ENCODE results near the gene ATP5MC3. TPM values are rescaled to one million over a fixed set of nuclear protein-coding genes. Genes with fewer than 3 reads are reported as not detected.

ATP5MC3 gene
- total RNA-seq, 1 experiment from 2014 or later: 287 TPM

GRCh38 chr2:175175320-175175719, 6.2 kb downstream of the ATP5MC3 start:
- TF ChIP-seq CTCF (IDR thresholded peaks at IDR 0.05) (no peak), SIN3A (IDR thresholded peaks at IDR 0.05; ENCODE audit: borderline replicate concordance, insufficient read depth, low read depth, low read length) (no peak), TCF7L2 (IDR thresholded peaks at IDR 0.05; ENCODE audit: low read depth, low read length) (no peak), POLR2AphosphoS5 (IDR thresholded peaks at IDR 0.05; ENCODE audit: low read depth, low read length) (no peak)
- TF ChIP-seq, protein P1, sequence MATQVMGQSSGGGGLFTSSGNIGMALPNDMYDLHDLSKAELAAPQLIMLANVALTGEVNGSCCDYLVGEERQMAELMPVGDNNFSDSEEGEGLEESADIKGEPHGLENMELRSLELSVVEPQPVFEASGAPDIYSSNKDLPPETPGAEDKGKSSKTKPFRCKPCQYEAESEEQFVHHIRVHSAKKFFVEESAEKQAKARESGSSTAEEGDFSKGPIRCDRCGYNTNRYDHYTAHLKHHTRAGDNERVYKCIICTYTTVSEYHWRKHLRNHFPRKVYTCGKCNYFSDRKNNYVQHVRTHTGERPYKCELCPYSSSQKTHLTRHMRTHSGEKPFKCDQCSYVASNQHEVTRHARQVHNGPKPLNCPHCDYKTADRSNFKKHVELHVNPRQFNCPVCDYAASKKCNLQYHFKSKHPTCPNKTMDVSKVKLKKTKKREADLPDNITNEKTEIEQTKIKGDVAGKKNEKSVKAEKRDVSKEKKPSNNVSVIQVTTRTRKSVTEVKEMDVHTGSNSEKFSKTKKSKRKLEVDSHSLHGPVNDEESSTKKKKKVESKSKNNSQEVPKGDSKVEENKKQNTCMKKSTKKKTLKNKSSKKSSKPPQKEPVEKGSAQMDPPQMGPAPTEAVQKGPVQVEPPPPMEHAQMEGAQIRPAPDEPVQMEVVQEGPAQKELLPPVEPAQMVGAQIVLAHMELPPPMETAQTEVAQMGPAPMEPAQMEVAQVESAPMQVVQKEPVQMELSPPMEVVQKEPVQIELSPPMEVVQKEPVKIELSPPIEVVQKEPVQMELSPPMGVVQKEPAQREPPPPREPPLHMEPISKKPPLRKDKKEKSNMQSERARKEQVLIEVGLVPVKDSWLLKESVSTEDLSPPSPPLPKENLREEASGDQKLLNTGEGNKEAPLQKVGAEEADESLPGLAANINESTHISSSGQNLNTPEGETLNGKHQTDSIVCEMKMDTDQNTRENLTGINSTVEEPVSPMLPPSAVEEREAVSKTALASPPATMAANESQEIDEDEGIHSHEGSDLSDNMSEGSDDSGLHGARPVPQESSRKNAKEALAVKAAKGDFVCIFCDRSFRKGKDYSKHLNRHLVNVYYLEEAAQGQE (IDR thresholded peaks at IDR 0.05; ENCODE audit: insufficient read depth in 1 of 2, low read depth in 2 of 2, low read length in 1 of 2): no peak
- Histone ChIP-seq H3K4me1 (ENCODE audit: control insufficient read depth, insufficient read depth, low read length) (peaks cover 10% of the 10 kb centered on the region; the same call in 1 of the 2 replicates), H3K9me3 (ENCODE audit: control insufficient read depth, insufficient read depth, low read depth, low read length) (no peaks in the 10 kb centered on the region), H3K27ac (ENCODE audit: low read length) (no peak overlapping the region), H3K4me3 (ENCODE audit: low read depth in 2 of 2, low read length in 2 of 2) (no peak overlapping the region), H3K27me3 (ENCODE audit: control insufficient read depth, insufficient read depth, low read length) (no peaks in the 10 kb centered on the region), H3K36me3 (ENCODE audit: control insufficient read depth, insufficient read depth, low read length) (peaks cover 34% of the 10 kb centered on the region)
- ChIA-PET POLR2A (no interaction called here), CTCF (no interaction called here)
- in situ Hi-C loops (cut with HindIII; ENCODE audit: low pct_unique_long_range_greater_than_20kb, low sequenced_read_pairs) (no loop called here), intact Hi-C loops (cut with micrococcal nuclease; ENCODE audit: unreplicated experiment) (no loop called here)
- DNase-seq (ENCODE audit: low read depth, low spot score) (no peak), ATAC-seq (peak; percentile 57; the same call in 1 of the 2 replicates)
- BruUV-seq (replicated peaks): no TSS peak

- CTCF ChIA-PET: no interaction called here
- POLR2A ChIA-PET: interaction anchor here (0.6 kb wide), 1 partner anchor 59 kb away, joined by 5 read pairs; no protein-coding TSS in a partner anchor
- Histone ChIP-seq H3K4me3 (ENCODE audit: low read depth in 2 of 2, low read length in 2 of 2) (no peak overlapping the region), H3K4me1 (ENCODE audit: control insufficient read depth, insufficient read depth, low read length) (peaks cover 11% of the 10 kb centered on the region), H3K36me3 (ENCODE audit: control insufficient read depth, insufficient read depth, low read length) (peaks cover 7% of the 10 kb centered on the region), H3K9me3 (ENCODE audit: control insufficient read depth, insufficient read depth, low read depth, low read length) (no peaks in the 10 kb centered on the region), H3K27ac (ENCODE audit: low read length) (no peak overlapping the region), H3K27me3 (ENCODE audit: control insufficient read depth, insufficient read depth, low read length) (no peaks in the 10 kb centered on the region)
- TF ChIP-seq CTCF (IDR thresholded peaks at IDR 0.05) (no peak), TCF7L2 (IDR thresholded peaks at IDR 0.05; ENCODE audit: low read depth, low read length) (no peak), SIN3A (IDR thresholded peaks at IDR 0.05; ENCODE audit: borderline replicate concordance, insufficient read depth, low read depth, low read length) (no peak), POLR2AphosphoS5 (IDR thresholded peaks at IDR 0.05; ENCODE audit: low read depth, low read length) (no peak)
- TF ChIP-seq, protein P1 (IDR thresholded peaks at IDR 0.05; ENCODE audit: insufficient read depth in 1 of 2, low read depth in 2 of 2, low read length in 1 of 2): no peak
- in situ Hi-C loops (cut with HindIII; ENCODE audit: low pct_unique_long_range_greater_than_20kb, low sequenced_read_pairs) (no loop called here), intact Hi-C loops (cut with micrococcal nuclease; ENCODE audit: unreplicated experiment) (no loop called here)
- no peak for DNase-seq (ENCODE audit: low read depth, low spot score)
- no TSS peak for BruUV-seq (replicated peaks)
- no peak for ATAC-seq
These were observed 10.7 kb downstream of the ATP5MC3 start for GRCh38 chr2:175170659-175171304.
